OCI-LY7 (cell line): ENCODE results near the gene PSENEN.
"Not testable (repeated sequence)": the region's sequence is repeated elsewhere in the genome, so short reads cannot be mapped to it uniquely, and the experiment has no call there.

ENCODE experiments used
- EZH2phosphoT487 ChIP-seq: fragments of 200-600 bp; sonication (generic); IDR thresholded peaks from 2 replicates; pipeline ENCODE4 v1.6.1; 2018; ENCODE audit warnings: low read depth, borderline replicate concordance, mild to moderate bottlenecking, mixed run types, antibody characterized with exemption, low read length, moderate library complexity, mixed read lengths
- TF ChIP-seq, protein P1 (sequence below): fragments of 200-600 bp; sonication (generic); conservative IDR thresholded peaks from 2 replicates; pipeline ENCODE4 v1.5.1; 2014; ENCODE audit warnings: mild to moderate bottlenecking, antibody characterized with exemption, low read length, moderate library complexity, mixed read lengths

DNA sequence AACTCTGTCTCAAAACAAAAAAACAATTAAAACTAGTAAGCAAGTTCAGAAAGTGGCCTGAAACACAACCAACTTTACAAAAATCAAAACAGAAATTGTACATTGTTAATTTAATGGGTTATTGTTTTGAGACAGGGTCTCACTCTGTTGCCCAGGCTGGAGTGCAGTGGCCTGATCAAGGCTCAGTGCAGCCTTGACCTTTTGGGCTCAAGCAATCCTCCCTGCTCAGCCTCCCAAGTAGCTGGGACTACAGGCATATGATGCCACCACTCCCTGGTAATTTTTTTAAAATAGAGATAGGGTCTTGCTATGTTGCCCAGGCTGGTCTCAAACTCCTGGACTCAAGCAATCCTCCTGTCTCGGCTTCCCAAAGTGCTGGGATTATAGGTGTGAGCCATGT, 50.1 kb downstream of the PSENEN start:
- TF ChIP-seq, protein P1, sequence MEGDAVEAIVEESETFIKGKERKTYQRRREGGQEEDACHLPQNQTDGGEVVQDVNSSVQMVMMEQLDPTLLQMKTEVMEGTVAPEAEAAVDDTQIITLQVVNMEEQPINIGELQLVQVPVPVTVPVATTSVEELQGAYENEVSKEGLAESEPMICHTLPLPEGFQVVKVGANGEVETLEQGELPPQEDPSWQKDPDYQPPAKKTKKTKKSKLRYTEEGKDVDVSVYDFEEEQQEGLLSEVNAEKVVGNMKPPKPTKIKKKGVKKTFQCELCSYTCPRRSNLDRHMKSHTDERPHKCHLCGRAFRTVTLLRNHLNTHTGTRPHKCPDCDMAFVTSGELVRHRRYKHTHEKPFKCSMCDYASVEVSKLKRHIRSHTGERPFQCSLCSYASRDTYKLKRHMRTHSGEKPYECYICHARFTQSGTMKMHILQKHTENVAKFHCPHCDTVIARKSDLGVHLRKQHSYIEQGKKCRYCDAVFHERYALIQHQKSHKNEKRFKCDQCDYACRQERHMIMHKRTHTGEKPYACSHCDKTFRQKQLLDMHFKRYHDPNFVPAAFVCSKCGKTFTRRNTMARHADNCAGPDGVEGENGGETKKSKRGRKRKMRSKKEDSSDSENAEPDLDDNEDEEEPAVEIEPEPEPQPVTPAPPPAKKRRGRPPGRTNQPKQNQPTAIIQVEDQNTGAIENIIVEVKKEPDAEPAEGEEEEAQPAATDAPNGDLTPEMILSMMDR = not testable (repeated sequence)
- not testable (repeated sequence) for TF ChIP-seq EZH2phosphoT487
